MCF 10A (cell line): ENCODE measurements around the gene NUTM1. TPM values are rescaled to one million over a fixed set of nuclear protein-coding genes. Genes with fewer than 3 reads are reported as not detected.

ENCODE experiments used
- BruUV-seq: library from RNA; stranded (reverse); fragments of 400-500 nt; replicated peaks from 2 replicates; lab custom pipeline; 2021; lab: Mats Ljungman, UMichigan
- CTCF ChIA-PET: fragments of 300-600 bp; sonication (Branson Sonifier 250); formaldehyde crosslinking; extraction: SDS; loops from one replicate; lab custom pipeline; 2021; ENCODE audit warnings: antibody characterized with exemption, inconsistent platforms; lab: Yijun Ruan, JAX
- POLR2A ChIA-PET: fragments of 300-600, 350-650 bp; sonication (Branson Sonifier 250); formaldehyde crosslinking; extraction: SDS; loops from one replicate; lab custom pipeline; 2020; ENCODE audit warnings: antibody characterized with exemption, inconsistent platforms; lab: Yijun Ruan, JAX
- DNase-seq: peaks from one replicate; pipeline ENCODE4 v3.0.0-alpha.2; 2018; ENCODE audit not compliant: unreplicated experiment
- H3K27ac Mint-ChIP-seq: one replicate; pipeline ENCODE4 v1.8.0; 2022; ENCODE audit warnings: mild to moderate bottlenecking, low read depth, mixed read lengths; ENCODE audit not compliant: unreplicated experiment
- H3K27me3 Mint-ChIP-seq: one replicate; pipeline ENCODE4 v1.8.0; 2022; ENCODE audit warnings: mixed read lengths; ENCODE audit not compliant: insufficient read depth, unreplicated experiment
- H3K36me3 Mint-ChIP-seq: one replicate; pipeline ENCODE4 v1.8.0; 2022; ENCODE audit warnings: mild to moderate bottlenecking, moderate library complexity, mixed read lengths; ENCODE audit not compliant: insufficient read depth, unreplicated experiment
- H3K4me1 Mint-ChIP-seq: one replicate; pipeline ENCODE4 v1.8.0; 2022; ENCODE audit warnings: mixed read lengths; ENCODE audit not compliant: insufficient read depth, unreplicated experiment
- H3K4me3 Mint-ChIP-seq: one replicate; pipeline ENCODE4 v1.8.0; 2022; ENCODE audit warnings: mild to moderate bottlenecking, moderate library complexity, mixed read lengths; ENCODE audit not compliant: unreplicated experiment
- H3K9me3 Mint-ChIP-seq: one replicate; pipeline ENCODE4 v1.8.0; 2022; ENCODE audit warnings: mixed read lengths; ENCODE audit not compliant: unreplicated experiment
- CTCF ChIP-seq: fragments of 200-600 bp; IDR thresholded peaks from one replicate; pipeline ENCODE4 v1.8.0; 2022; ENCODE audit warnings: antibody characterized with exemption, mild to moderate bottlenecking; ENCODE audit not compliant: unreplicated experiment
- intact Hi-C: fragments of 100-400 bp; cut with micrococcal nuclease; formaldehyde crosslinking; loops from 2 replicates; pipeline ENCODE4 v1.14.1; 2022
- total RNA-seq: library from RNA; stranded (reverse); gene quantifications from 2 replicates; pipeline ENCODE4 v1.2.3, GENCODE V29; 2022

The NUTM1 gene
- total RNA-seq, 1 experiment from 2014 or later = not detected

DNA sequence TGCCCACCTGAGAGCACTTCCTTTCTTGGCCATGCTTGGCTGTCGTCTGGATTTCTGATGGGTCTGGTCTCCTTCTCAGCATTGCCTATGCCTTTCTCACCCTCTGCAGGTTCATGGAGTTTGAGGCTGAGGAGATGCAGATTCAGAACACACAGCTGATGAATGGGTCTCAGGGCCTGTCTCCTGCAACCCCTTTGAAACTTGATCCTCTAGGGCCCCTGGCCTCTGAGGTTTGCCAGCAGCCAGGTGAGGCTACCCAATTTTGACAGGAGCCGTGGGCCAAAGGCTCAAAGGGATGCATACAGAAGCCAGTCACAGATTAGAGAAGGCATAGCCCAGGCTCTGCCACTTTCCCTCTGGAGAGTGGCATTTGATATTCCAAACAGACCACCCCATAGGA, 10.5 kb downstream of the NUTM1 start:
- CTCF ChIA-PET = interaction anchor here (1.0 to 1.9 kb wide), 3 partner anchors 12 to 16 kb away, joined by 3 to 6 read pairs (median 4); partner anchors contain the start of gene SLC12A6
- Mint-ChIP-seq H3K27me3 (peaks cover 13% of the 10 kb centered on the region), H3K4me3 (no peak overlapping the region), H3K36me3 (no peaks in the 10 kb centered on the region), H3K4me1 (peaks cover 6% of the 10 kb centered on the region), H3K9me3 (no peaks in the 10 kb centered on the region), H3K27ac (no peak overlapping the region)
- POLR2A ChIA-PET = no interaction called here
- TF ChIP-seq CTCF = no peak
- intact Hi-C loops = no loop called here
- no peak for DNase-seq
- BruUV-seq = no TSS peak

GRCh38 chr15:34354286-34354685, 11.2 kb downstream of the NUTM1 start:
- Mint-ChIP-seq H3K9me3 (no peaks in the 10 kb centered on the region), H3K27ac (no peak overlapping the region), H3K4me1 (peaks cover 6% of the 10 kb centered on the region), H3K4me3 (no peak overlapping the region), H3K36me3 (peaks cover 3% of the 10 kb centered on the region), H3K27me3 (peaks cover 7% of the 10 kb centered on the region)
- no TSS peak for BruUV-seq
- DNase-seq = no peak
- ChIA-PET CTCF (interaction anchor here (0.6 to 2.1 kb wide), 6 partner anchors 11 to 233 kb away, joined by 3 to 10 read pairs (median 5); partner anchors contain the start of genes NOP10, NUTM1 and SLC12A6), POLR2A (interaction anchor here (1.0 to 1.8 kb wide), 4 partner anchors 10 to 16 kb away, joined by 3 to 9 read pairs (median 6); partner anchors contain the start of genes LPCAT4, NOP10, NUTM1 and SLC12A6)
- TF ChIP-seq CTCF = no peak
- intact Hi-C loops = no loop called here

- no peak for TF ChIP-seq CTCF
- peak; percentile 30 for DNase-seq
- H3K9me3 Mint-ChIP-seq = no peaks in the 10 kb centered on the region
- intact Hi-C loops = no loop called here
- no peaks in the 10 kb centered on the region for H3K27me3 Mint-ChIP-seq
- ChIA-PET POLR2A (interaction anchor here (1.0 to 1.8 kb wide), 4 partner anchors 9 to 17 kb away, joined by 3 to 9 read pairs (median 6); partner anchors contain the start of genes LPCAT4, NOP10, NUTM1 and SLC12A6), CTCF (interaction anchor here (0.6 to 2.1 kb wide), 5 partner anchors 11 to 232 kb away, joined by 3 to 10 read pairs (median 6); partner anchors contain the start of genes LPCAT4, NOP10 and NUTM1)
- BruUV-seq = no TSS peak
- H3K36me3 Mint-ChIP-seq = peaks cover 7% of the 10 kb centered on the region
- H3K27ac Mint-ChIP-seq = no peak overlapping the region
- H3K4me3 Mint-ChIP-seq = no peak overlapping the region
- H3K4me1 Mint-ChIP-seq = peaks cover 6% of the 10 kb centered on the region
Observed at GRCh38 chr15:34355241-34355640, 12.1 kb downstream of the NUTM1 start.

DNA sequence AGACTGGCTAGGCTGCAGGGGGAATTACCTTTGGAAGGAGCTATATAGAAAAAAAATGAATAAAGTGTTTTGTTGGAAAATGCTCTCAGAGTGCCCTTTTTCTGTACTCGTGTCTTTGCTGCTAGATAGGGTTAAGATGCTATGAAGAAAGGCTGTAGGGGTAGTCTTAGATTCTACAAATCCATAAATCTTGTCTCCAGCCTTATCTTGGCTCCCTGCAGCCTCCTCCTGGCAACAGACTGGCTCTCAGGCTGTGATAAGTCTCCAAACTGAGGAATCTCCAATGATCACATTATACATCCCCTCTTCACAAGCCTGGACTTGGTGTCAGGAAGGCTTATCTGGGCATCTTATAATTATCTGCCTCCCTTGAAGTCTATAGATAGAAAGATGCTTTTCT, 14.5 kb downstream of the NUTM1 start:
- Mint-ChIP-seq H3K36me3 (peaks cover 18% of the 10 kb centered on the region), H3K4me1 (peaks cover 7% of the 10 kb centered on the region), H3K27me3 (no peaks in the 10 kb centered on the region), H3K4me3 (no peak overlapping the region), H3K27ac (no peak overlapping the region), H3K9me3 (no peaks in the 10 kb centered on the region)
- no peak for DNase-seq
- ChIA-PET CTCF (interaction anchor here (0.7 to 2.1 kb wide), 6 partner anchors 10 to 116 kb away, joined by 4 to 13 read pairs (median 5); partner anchors contain the start of genes LPCAT4 and NOP10), POLR2A (interaction anchor here (1.3 to 2.1 kb wide), 2 partner anchors 10 to 15 kb away, joined by 4 to 8 read pairs; partner anchors contain the start of genes LPCAT4, NOP10 and NUTM1)
- intact Hi-C loops = no loop called here
- TF ChIP-seq CTCF = no peak
- no TSS peak for BruUV-seq
